HepG2 (cell line): ENCODE measurements around the gene B4GALT1.

Experiments
- CBFB ChIP-seq: sonication (generic); formaldehyde crosslinking; IDR thresholded peaks from 2 replicates; pipeline ENCODE4 v1.4.0; 2020; ENCODE audit warnings: missing genetic modification reagents
- CREM ChIP-seq, 2 experiments: sonication (generic) in 1 of 2; formaldehyde crosslinking in 1 of 2; IDR thresholded peaks; 2 replicates each; pipeline versions ENCODE4 v1.4.0 to v1.6.1; 2016 to 2020; ENCODE audit warnings: antibody characterized with exemption in 1 of 2, mild to moderate bottlenecking in 1 of 2, missing genetic modification reagents in 1 of 2
- EZH2 ChIP-seq: conservative IDR thresholded peaks from 2 replicates; pipeline ENCODE4 v1.6.1; 2012; ENCODE audit warnings: mild to moderate bottlenecking, low read depth, low read length, moderate library complexity
- HCFC1 ChIP-seq: fragments of 150-350 bp; IDR thresholded peaks from 2 replicates; pipeline ENCODE4 v1.6.1; 2014; ENCODE audit warnings: low read depth, low read length
- IRF1 ChIP-seq: sonication (generic); formaldehyde crosslinking; IDR thresholded peaks from 2 replicates; pipeline ENCODE4 v1.4.0; 2020; ENCODE audit warnings: low read depth, mild to moderate bottlenecking, missing genetic modification reagents
- JDP2 ChIP-seq: sonication (generic); formaldehyde crosslinking; IDR thresholded peaks from 2 replicates; pipeline ENCODE4 v1.8.1; 2022; ENCODE audit warnings: missing genetic modification reagents, borderline replicate concordance
- JUND ChIP-seq: sonication (generic); formaldehyde crosslinking; IDR thresholded peaks from 2 replicates; pipeline ENCODE4 v1.8.0; 2022; ENCODE audit warnings: mild to moderate bottlenecking, missing genetic modification reagents
- MXI1 ChIP-seq: IDR thresholded peaks from 3 replicates; pipeline ENCODE4 v1.6.1; 2012; ENCODE audit warnings: low read depth, low read length, inconsistent platforms, borderline replicate concordance
- POLR2A ChIP-seq, 2 experiments: IDR thresholded peaks; 2 replicates each; pipeline ENCODE4 v1.6.1; 2011; ENCODE audit warnings: low read depth in 2 of 2, low read length in 2 of 2, mild to moderate bottlenecking in 1 of 2, moderate library complexity in 1 of 2; ENCODE audit not compliant: insufficient read depth in 1 of 2
- ZFX ChIP-seq: sonication (generic); formaldehyde crosslinking; IDR thresholded peaks from 2 replicates; pipeline ENCODE4 v1.4.0; 2020; ENCODE audit warnings: mild to moderate bottlenecking, low read depth, missing genetic modification reagents, moderate library complexity
- TF ChIP-seq, protein P1 (sequence below): sonication (generic); formaldehyde crosslinking; IDR thresholded peaks from 2 replicates; pipeline ENCODE4 v1.4.0; 2020; ENCODE audit warnings: mild to moderate bottlenecking, missing genetic modification reagents
- TF ChIP-seq, protein P2 (sequence below): sonication (generic); formaldehyde crosslinking; IDR thresholded peaks from 2 replicates; pipeline ENCODE4 v1.5.0; 2020; ENCODE audit warnings: mild to moderate bottlenecking, missing genetic modification reagents, moderate library complexity

DNA sequence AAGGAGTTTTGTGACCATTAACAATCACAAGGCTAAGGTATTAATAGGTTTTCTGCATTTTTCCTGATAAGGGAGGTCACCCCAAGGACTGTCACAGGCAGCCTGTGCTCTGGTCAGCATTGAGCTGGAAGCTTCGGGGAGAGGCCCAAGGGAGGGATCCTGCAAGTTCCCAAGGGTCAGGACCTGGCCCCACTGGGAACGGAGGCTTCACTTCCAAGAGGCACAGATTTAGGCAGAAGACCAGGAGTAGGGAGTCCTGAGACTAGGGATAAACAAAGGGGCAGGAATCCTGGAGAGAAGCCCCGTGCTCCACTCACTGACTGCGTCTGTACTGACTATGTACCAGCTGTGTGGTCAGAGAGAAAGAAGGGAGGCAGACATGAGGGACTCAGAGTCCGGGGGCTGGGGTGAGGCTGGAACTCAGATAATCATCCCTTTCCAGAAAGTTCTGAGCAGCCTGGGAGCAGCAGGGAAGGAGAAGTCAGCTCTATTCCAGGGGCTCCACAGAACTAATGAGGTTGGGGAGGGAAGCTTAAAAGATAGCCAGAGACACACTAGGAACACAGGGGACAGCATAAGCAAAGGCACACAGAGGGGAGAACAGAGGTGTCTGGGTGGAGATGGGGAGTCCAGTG, 37.8 kb downstream of the B4GALT1 start:
- TF ChIP-seq IRF1, result no peak
- TF ChIP-seq JDP2 (CRISPR knock-in tag), result no peak
- TF ChIP-seq, protein P1, sequence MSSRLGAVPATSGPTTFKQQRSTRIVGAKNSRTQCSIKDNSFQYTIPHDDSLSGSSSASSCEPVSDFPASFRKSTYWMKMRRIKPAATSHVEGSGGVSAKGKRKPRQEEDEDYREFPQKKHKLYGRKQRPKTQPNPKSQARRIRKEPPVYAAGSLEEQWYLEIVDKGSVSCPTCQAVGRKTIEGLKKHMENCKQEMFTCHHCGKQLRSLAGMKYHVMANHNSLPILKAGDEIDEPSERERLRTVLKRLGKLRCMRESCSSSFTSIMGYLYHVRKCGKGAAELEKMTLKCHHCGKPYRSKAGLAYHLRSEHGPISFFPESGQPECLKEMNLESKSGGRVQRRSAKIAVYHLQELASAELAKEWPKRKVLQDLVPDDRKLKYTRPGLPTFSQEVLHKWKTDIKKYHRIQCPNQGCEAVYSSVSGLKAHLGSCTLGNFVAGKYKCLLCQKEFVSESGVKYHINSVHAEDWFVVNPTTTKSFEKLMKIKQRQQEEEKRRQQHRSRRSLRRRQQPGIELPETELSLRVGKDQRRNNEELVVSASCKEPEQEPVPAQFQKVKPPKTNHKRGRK (CRISPR knock-in tag), result no peak
- no peak for TF ChIP-seq CBFB (CRISPR knock-in tag)
- no peak for TF ChIP-seq CREM (IDR thresholded peaks at IDR 0.05)
- no peak for TF ChIP-seq CREM (CRISPR knock-in tag; IDR thresholded peaks at IDR 0.05)
- TF ChIP-seq EZH2, result no peak
- TF ChIP-seq HCFC1, result no peak
- TF ChIP-seq ZFX, result no peak
- TF ChIP-seq, protein P2, sequence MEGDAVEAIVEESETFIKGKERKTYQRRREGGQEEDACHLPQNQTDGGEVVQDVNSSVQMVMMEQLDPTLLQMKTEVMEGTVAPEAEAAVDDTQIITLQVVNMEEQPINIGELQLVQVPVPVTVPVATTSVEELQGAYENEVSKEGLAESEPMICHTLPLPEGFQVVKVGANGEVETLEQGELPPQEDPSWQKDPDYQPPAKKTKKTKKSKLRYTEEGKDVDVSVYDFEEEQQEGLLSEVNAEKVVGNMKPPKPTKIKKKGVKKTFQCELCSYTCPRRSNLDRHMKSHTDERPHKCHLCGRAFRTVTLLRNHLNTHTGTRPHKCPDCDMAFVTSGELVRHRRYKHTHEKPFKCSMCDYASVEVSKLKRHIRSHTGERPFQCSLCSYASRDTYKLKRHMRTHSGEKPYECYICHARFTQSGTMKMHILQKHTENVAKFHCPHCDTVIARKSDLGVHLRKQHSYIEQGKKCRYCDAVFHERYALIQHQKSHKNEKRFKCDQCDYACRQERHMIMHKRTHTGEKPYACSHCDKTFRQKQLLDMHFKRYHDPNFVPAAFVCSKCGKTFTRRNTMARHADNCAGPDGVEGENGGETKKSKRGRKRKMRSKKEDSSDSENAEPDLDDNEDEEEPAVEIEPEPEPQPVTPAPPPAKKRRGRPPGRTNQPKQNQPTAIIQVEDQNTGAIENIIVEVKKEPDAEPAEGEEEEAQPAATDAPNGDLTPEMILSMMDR (CRISPR knock-in tag), result no peak
- no peak for TF ChIP-seq MXI1
- no peak for TF ChIP-seq JUND (CRISPR knock-in tag)
- no peak for TF ChIP-seq POLR2A (IDR thresholded peaks at IDR 0.05; ENCODE audit: insufficient read depth in 1 of 2, low read depth in 2 of 2, low read length in 2 of 2)
